ENCODE results near the gene GRM1. TPM values are rescaled to one million over a fixed set of nuclear protein-coding genes. Genes with fewer than 3 reads are reported as not detected.
"Not testable (repeated sequence)": the region's sequence is repeated elsewhere in the genome, so short reads cannot be mapped to it uniquely, and the experiment has no call there.

GRM1 gene
- total RNA-seq, 1 donor from 2014 or later, result not detected

GRCh38 chr6:146190581-146190980, 161.7 kb downstream of the GRM1 start:
- no peak for DNase-seq (ENCODE audit: low spot score)
- ATAC-seq, result no peak

DNA sequence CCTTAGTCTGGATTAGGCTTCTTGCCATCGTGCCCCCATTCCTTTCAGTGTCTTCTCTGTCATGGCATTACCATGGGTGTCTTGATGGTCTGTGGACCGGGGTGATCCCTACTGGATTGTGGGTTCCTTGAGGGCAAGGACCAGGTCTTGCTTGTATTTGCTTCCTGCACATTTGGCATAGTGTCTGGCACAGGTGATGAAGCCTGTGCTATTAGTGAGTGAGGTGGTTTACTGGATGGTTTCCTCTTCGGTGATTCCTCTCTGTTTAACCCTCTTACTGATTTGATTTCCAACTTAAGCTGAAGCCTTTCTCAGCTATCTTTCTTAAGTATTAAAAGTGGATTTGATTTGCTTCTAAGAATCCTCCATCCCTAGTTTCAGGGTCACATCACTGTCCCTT, 162.3 kb downstream of the GRM1 start:
- ATAC-seq (no peak), DNase-seq (ENCODE audit: low spot score) (no peak)

GRCh38 chr6:146191612-146192011, 162.8 kb downstream of the GRM1 start:
- ATAC-seq, result no peak
- no peak for DNase-seq (ENCODE audit: low spot score)

GRCh38 chr6:146194434-146194833, 165.6 kb downstream of the GRM1 start:
- DNase-seq (ENCODE audit: low spot score) (no peak), ATAC-seq (no peak)

- ATAC-seq (no peak), DNase-seq (ENCODE audit: low spot score) (no peak)
These were observed 171.3 kb downstream of the GRM1 start for GRCh38 chr6:146200176-146200575.

GRCh38 chr6:146202570-146202969, 173.7 kb downstream of the GRM1 start:
- DNase-seq (ENCODE audit: low spot score) (no peak), ATAC-seq (no peak)

GRCh38 chr6:146209942-146210341, 181.1 kb downstream of the GRM1 start:
- no peak for DNase-seq (ENCODE audit: low spot score)
- ATAC-seq, result no peak

GRCh38 chr6:146210406-146211083, 181.7 kb downstream of the GRM1 start:
- DNase-seq (ENCODE audit: low spot score) (no peak), ATAC-seq (no peak)

DNA sequence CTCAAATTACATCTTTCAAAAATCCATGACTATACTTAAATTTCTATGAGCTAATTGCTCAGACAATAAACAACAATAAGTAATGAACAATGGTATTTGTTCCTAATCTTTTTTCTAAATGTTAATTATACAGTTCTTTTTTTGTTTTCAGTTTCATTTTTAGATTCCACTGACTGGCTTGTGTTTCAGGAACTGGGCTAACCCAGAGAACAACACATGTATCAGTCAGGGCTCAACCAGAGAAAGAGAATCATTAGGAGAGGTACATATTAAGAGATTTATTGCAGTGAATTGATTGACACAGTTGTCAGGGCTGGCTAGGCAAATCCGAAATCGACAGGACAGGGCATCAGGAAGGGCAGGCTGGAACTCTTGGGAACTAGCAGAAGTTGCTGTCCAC, 182.8 kb downstream of the GRM1 start:
- no peak for ATAC-seq
- DNase-seq (ENCODE audit: low spot score), result no peak

GRCh38 chr6:146212781-146213180, 183.9 kb downstream of the GRM1 start:
- DNase-seq (ENCODE audit: low spot score), result no peak
- no peak for ATAC-seq

DNA sequence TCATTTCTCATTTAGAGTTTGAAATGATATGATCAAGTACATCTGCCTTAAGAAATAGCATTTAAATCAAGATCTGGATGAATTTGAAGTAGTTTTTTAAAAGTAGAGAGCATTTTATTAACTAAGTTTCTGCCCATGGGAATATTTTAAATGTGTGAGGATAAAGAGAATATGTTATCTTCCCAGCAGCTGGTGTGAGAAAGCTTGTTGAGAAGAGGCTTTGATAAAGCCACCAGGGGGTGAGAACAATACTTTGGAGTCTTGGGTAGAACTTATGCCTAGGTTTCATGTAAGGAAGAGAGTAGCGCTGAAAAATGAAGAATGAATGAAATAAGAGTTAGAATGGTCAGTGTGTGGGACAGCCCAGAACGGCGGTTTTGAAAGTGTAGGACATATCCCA, 190.2 kb downstream of the GRM1 start:
- DNase-seq (ENCODE audit: low spot score) (no peak), ATAC-seq (no peak)

DNA sequence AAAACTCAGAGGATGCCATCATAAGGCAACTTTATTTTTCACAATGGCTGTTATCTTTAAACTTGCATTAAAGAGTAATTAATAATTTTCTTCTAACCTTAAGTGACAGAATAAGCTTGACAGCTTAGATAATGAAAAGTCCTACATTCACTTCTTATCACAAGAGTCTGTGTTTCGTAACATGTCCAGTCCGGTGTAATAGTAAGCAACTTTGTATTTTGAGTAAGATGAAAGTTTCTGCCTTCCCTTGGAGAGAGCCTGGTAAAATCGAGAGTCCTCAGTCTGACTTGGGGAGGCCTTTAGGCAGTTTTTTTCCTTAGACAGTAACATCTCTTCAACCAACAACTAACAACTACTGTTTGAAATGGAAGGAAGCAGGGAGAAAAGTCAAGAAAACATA, 195.6 kb downstream of the GRM1 start:
- no peak for DNase-seq (ENCODE audit: low spot score)
- ATAC-seq, result no peak

- ATAC-seq (no peak), DNase-seq (ENCODE audit: low spot score) (no peak)
These were observed 196.1 kb downstream of the GRM1 start for GRCh38 chr6:146224988-146225387.

GRCh38 chr6:146240322-146240721, 211.5 kb downstream of the GRM1 start:
- ATAC-seq (no peak), DNase-seq (ENCODE audit: low spot score) (no peak)

DNA sequence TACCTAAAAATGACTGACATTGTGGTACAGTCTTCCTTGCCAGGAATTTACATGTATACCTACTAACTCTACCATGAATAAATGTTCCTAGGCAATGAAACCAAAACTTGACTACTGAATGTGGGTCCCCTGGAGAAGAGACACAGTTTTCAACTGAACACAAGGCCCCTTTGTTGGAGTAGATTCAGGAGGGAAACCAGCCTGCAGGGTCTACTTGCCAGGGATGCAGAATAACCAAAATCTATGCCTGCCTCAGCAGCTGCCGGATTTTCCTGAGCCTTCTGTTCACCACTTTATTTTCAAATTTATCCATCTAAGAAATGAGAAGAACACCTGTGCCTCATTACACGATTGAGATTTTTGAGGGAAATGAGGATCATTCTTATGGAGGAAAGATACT, 211.9 kb downstream of the GRM1 start:
- no peak for ATAC-seq
- no peak for DNase-seq (ENCODE audit: low spot score)

DNA sequence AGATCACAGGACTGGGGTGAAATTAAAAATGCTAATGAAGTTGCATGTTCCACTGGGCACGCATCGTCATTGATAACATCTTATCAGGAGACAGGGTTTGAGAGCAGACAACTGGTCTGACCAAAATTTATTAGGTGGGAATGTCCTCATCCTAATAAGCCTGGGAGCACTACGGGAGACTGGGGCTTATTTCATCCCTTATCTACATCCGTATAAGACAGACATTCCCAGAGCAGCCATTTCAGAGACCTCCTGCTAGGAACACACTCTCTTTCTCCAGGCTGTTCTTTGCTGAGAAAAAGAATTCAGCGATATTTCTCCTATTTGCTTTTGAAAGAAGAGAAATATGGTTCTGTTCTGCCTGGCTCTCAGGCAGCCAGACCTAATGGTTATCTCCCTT, 214.8 kb downstream of the GRM1 start:
- not testable (repeated sequence) for DNase-seq (ENCODE audit: low spot score); ATAC-seq

- DNase-seq (ENCODE audit: low spot score), result no peak
These were observed 215.8 kb downstream of the GRM1 start for GRCh38 chr6:146244630-146245143.

GRCh38 chr6:146246028-146246427, 217.2 kb downstream of the GRM1 start:
- ATAC-seq, result no peak
- DNase-seq (ENCODE audit: low spot score), result no peak

More at GRCh38 chr6:146244630-146245143, 215.8 kb downstream of the GRM1 start:
- no peak for ATAC-seq

DNA sequence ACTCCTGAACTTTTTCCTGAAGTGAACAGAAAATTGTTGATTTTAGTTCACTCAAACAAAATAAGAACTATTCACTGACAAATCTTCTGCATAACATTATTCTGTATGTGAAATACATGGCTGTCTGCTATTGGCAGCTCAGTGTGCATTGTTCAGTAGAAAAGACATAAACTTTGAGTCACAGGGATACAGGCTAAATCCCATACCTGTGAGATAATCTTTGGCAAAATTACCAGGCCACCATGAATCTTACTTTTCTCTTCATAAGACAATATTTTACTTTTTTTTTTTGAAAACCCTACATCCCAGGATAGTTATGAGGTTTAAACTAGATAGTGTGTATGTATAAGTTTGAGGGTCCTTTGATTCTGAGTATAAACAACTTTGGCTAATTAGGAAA, 224.8 kb downstream of the GRM1 start:
- DNase-seq (ENCODE audit: low spot score) (no peak), ATAC-seq (no peak)

GRCh38 chr6:146258206-146258605, 229.3 kb downstream of the GRM1 start:
- DNase-seq (ENCODE audit: low spot score) (no peak), ATAC-seq (no peak)

DNA sequence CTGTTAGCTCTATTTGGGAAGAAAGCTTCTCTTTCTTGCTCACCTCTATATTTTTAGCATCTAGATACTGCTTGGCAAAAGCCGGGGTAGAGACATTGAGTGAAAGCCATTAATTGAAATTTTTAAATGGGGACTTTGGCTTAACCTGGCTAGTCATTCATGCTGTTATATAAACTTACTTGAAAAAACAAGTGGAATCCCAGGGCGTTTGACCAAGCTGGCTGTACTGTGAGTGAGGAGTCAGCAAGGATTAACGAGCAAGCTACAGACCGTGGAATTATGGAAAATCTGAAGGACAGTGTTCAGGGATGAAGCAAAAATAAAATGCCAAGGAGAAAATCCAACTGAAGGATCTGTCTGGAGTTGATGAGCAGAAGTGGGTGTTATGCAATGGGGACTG, 232.0 kb downstream of the GRM1 start:
- ATAC-seq (no peak), DNase-seq (ENCODE audit: low spot score) (no peak)

GRCh38 chr6:146265056-146265455, 236.2 kb downstream of the GRM1 start:
- no peak for ATAC-seq
- DNase-seq (ENCODE audit: low spot score), result no peak

DNA sequence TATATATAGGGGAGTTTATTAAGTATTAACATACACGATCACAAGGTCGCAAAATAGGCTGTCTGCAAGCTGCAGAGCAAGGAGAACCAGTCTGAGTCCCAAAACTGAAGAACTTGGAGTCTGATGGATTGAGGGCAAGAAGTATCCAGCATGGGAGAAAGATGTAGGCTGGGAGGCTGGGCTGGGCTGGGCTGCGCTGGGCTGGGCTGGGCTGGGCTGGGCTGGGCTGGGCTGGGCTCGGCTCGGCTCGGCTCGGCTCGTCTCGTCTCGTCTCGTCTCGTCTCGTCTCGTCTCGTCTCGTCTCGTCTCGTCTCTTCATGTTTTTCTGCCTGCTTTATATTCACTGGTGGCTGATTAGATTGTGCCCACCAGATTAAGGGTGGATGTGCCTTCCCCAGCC, 238.6 kb downstream of the GRM1 start:
- no peak for ATAC-seq
- DNase-seq (ENCODE audit: low spot score), result no peak
